GM18867 (cell line): Measurements from ENCODE around the gene ADGRB2.

Experiments used
- ATAC-seq: cut with Tn5 transposase; IDR thresholded peaks from one replicate; pipeline ENCODE4 v1.9.1; 2021; ENCODE audit warnings: mild to moderate bottlenecking, moderate library complexity; ENCODE audit not compliant: unreplicated experiment

The ADGRB2 gene

GRCh38 chr1:31750858-31751510 lies 13.2 kb downstream of the ADGRB2 start:
- no peak for ATAC-seq

- no peak for ATAC-seq
Measured at GRCh38 chr1:31749785-31750735, 14.1 kb downstream of the ADGRB2 start.

GRCh38 chr1:31748365-31748764 lies 15.8 kb downstream of the ADGRB2 start:
- no peak for ATAC-seq

- ATAC-seq = no peak
Measured at GRCh38 chr1:31747304-31747703, 16.8 kb downstream of the ADGRB2 start.

- no peak for ATAC-seq
Measured at GRCh38 chr1:31746687-31747086, 17.5 kb downstream of the ADGRB2 start.

- no peak for ATAC-seq
Measured at GRCh38 chr1:31745946-31746670, 18.0 kb downstream of the ADGRB2 start.

- no peak for ATAC-seq
Measured at GRCh38 chr1:31745096-31745945, 18.8 kb downstream of the ADGRB2 start.

GRCh38 chr1:31744165-31744888 lies 19.8 kb downstream of the ADGRB2 start:
- ATAC-seq = peak; percentile 69

GRCh38 chr1:31742462-31743212 lies 21.5 kb downstream of the ADGRB2 start:
- ATAC-seq = no peak

GRCh38 chr1:31739346-31739745 lies 24.8 kb downstream of the ADGRB2 start:
- no peak for ATAC-seq

GRCh38 chr1:31736675-31737074 lies 27.5 kb downstream of the ADGRB2 start:
- ATAC-seq = no peak

GRCh38 chr1:31735571-31735970 lies 28.6 kb downstream of the ADGRB2 start:
- no peak for ATAC-seq

- ATAC-seq = no peak
Measured at GRCh38 chr1:31734582-31735107, 29.5 kb downstream of the ADGRB2 start.

GRCh38 chr1:31733389-31734219 lies 30.5 kb downstream of the ADGRB2 start:
- no peak for ATAC-seq

- ATAC-seq = no peak
Measured at GRCh38 chr1:31732751-31733289, 31.3 kb downstream of the ADGRB2 start.

GRCh38 chr1:31732343-31732742 lies 31.8 kb downstream of the ADGRB2 start:
- no peak for ATAC-seq

- ATAC-seq = no peak
Measured at GRCh38 chr1:31731049-31731565, 33.0 kb downstream of the ADGRB2 start.
